Ishikawa (cell line): ENCODE results near the gene CACNA1E.

Experiments
- CREB1 ChIP-seq: IDR thresholded peaks from 2 replicates; pipeline ENCODE4 v1.6.1; 2012; ENCODE audit warnings: low read depth
- EP300 ChIP-seq: IDR thresholded peaks from 2 replicates; pipeline ENCODE4 v1.6.1; 2012; ENCODE audit warnings: borderline replicate concordance
- NFIC ChIP-seq: IDR thresholded peaks from 2 replicates; pipeline ENCODE4 v1.6.1; 2012
- YY1 ChIP-seq: IDR thresholded peaks from 2 replicates; pipeline ENCODE4 v1.6.1; 2012; ENCODE audit warnings: low read depth

DNA sequence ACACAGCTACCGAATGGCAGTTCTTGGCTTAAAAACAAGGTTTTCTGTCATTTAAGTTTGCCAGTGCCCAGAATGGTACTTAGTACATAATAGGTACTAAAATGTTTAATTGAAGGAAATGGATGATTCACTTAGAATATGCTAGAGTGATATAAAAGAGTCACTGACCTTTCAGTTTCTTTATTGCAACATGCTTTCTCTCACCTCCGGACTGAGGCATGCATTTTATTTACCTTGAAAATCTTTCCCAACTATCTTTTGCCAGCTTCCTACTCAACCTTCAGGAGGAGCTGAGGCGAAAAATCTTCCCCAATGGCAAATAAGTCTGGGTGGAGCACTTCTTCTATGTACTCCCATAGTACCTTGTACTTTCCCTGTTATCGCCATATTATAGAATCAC is 333.3 kb downstream of the CACNA1E start:
- TF ChIP-seq NFIC (no peak), CREB1 (no peak), YY1 (no peak), EP300 (no peak)
